Muscle layer of duodenum (tissue), 2 donors: ENCODE results near the gene CPD.

Experiments used
- H3K27ac ChIP-seq: one replicate; pipeline ENCODE4 v1.7.0; 2013; ENCODE audit warnings: mild to moderate bottlenecking, low read length
- H3K27me3 ChIP-seq: one replicate; pipeline ENCODE4 v1.7.0; 2013; ENCODE audit warnings: low read depth, mild to moderate bottlenecking, control low read depth, low read length
- H3K36me3 ChIP-seq, 2 donors: one replicate each; pipeline ENCODE4 v1.7.0; 2013; ENCODE audit warnings: low read length in 2 of 2, control low read depth in 1 of 2, mild to moderate bottlenecking in 1 of 2; ENCODE audit not compliant: insufficient read depth in 2 of 2, control insufficient read depth in 1 of 2
- H3K4me1 ChIP-seq, 2 donors: one replicate each; pipeline ENCODE4 v1.7.0; 2013; ENCODE audit warnings: low read length in 2 of 2, mild to moderate bottlenecking in 2 of 2, control low read depth in 1 of 2, moderate library complexity in 1 of 2; ENCODE audit not compliant: insufficient read depth in 2 of 2, control insufficient read depth in 1 of 2
- H3K4me3 ChIP-seq, 2 donors: one replicate each; pipeline ENCODE4 v1.7.0; 2013; ENCODE audit warnings: low read length in 2 of 2, low read depth in 1 of 2, mild to moderate bottlenecking in 1 of 2
- H3K9me3 ChIP-seq, 2 donors: one replicate each; pipeline ENCODE4 v1.7.0; 2013; ENCODE audit warnings: low read length in 2 of 2, control low read depth in 1 of 2, mild to moderate bottlenecking in 1 of 2; ENCODE audit not compliant: control insufficient read depth in 1 of 2
- donor health status: healthy.

The CPD gene

GRCh38 chr17:30477083-30477773 is 98.5 kb downstream of the CPD start, which contains the start of gene GOSR1:
Gene GOSR1, plus strand, starts transcription at chr17:30477408. Its CDS starts 26 bp downstream, at chr17:30477434.
- Histone ChIP-seq H3K27me3 (no peaks in the 10 kb centered on the region), H3K4me1 (peaks cover 4 to 13% of the 10 kb centered on the region in 2 donors), H3K27ac (peak within 1 kb of the TSS; percentile 94), H3K9me3 (no peaks in the 10 kb centered on the region), H3K36me3 (peaks cover 7 to 10% of the 10 kb centered on the region in 2 donors), H3K4me3 (peak within 1 kb of the TSS; percentile 77 to 98)

GRCh38 chr17:30477774-30478115 is 99.0 kb downstream of the CPD start:
- peak overlapping the region; percentile 77 to 98 for H3K4me3 ChIP-seq
- peak overlapping the region; percentile 94 for H3K27ac ChIP-seq
- no peaks in the 10 kb centered on the region for H3K27me3 ChIP-seq
- H3K36me3 ChIP-seq = peaks cover 7 to 15% of the 10 kb centered on the region in 2 donors
- peaks cover 4 to 13% of the 10 kb centered on the region in 2 donors for H3K4me1 ChIP-seq
- no peaks in the 10 kb centered on the region for H3K9me3 ChIP-seq

- no peaks in the 10 kb centered on the region for H3K9me3 ChIP-seq
- H3K27ac ChIP-seq = no peak overlapping the region
- no peaks in the 10 kb centered on the region for H3K27me3 ChIP-seq
- no peak overlapping the region for H3K4me3 ChIP-seq
- peaks cover 31 to 58% of the 10 kb centered on the region in 2 donors for H3K36me3 ChIP-seq
- peaks cover 0 to 13% of the 10 kb centered on the region in 2 donors for H3K4me1 ChIP-seq
Observed at GRCh38 chr17:30482555-30482954, 103.8 kb downstream of the CPD start.

- H3K27ac ChIP-seq = no peak overlapping the region
- H3K27me3 ChIP-seq = no peaks in the 10 kb centered on the region
- H3K4me1 ChIP-seq = peaks cover 0 to 10% of the 10 kb centered on the region in 2 donors
- no peaks in the 10 kb centered on the region for H3K9me3 ChIP-seq
- no peak overlapping the region for H3K4me3 ChIP-seq
- peaks cover 33 to 61% of the 10 kb centered on the region in 2 donors for H3K36me3 ChIP-seq
Observed at GRCh38 chr17:30483159-30483558, 104.4 kb downstream of the CPD start.

- Histone ChIP-seq H3K36me3 (peaks cover 54 to 87% of the 10 kb centered on the region in 2 donors), H3K27ac (no peak overlapping the region), H3K27me3 (no peaks in the 10 kb centered on the region), H3K4me3 (no peak overlapping the region), H3K9me3 (no peaks in the 10 kb centered on the region), H3K4me1 (no peaks in the 10 kb centered on the region)
Observed at GRCh38 chr17:30493780-30494179, 115.1 kb downstream of the CPD start.

GRCh38 chr17:30495586-30495985 is 116.9 kb downstream of the CPD start:
- Histone ChIP-seq H3K27ac (no peak overlapping the region), H3K36me3 (peaks cover 37 to 74% of the 10 kb centered on the region in 2 donors), H3K4me3 (no peak overlapping the region), H3K27me3 (no peaks in the 10 kb centered on the region), H3K4me1 (no peaks in the 10 kb centered on the region), H3K9me3 (no peaks in the 10 kb centered on the region)

GRCh38 chr17:30503558-30503957 is 124.8 kb downstream of the CPD start:
- Histone ChIP-seq H3K4me1 (no peaks in the 10 kb centered on the region), H3K27ac (no peak overlapping the region), H3K9me3 (no peaks in the 10 kb centered on the region), H3K36me3 (peaks cover 8 to 57% of the 10 kb centered on the region in 2 donors), H3K4me3 (no peak overlapping the region), H3K27me3 (no peaks in the 10 kb centered on the region)

- Histone ChIP-seq H3K27ac (no peak overlapping the region), H3K36me3 (peaks cover 8 to 53% of the 10 kb centered on the region in 2 donors), H3K4me3 (no peak overlapping the region), H3K4me1 (no peaks in the 10 kb centered on the region), H3K9me3 (no peaks in the 10 kb centered on the region), H3K27me3 (no peaks in the 10 kb centered on the region)
Observed at GRCh38 chr17:30505868-30506417, 127.2 kb downstream of the CPD start.

GRCh38 chr17:30506481-30506880 is 127.8 kb downstream of the CPD start:
- Histone ChIP-seq H3K4me3 (no peak overlapping the region), H3K27me3 (no peaks in the 10 kb centered on the region), H3K9me3 (no peaks in the 10 kb centered on the region), H3K36me3 (peaks cover 8 to 48% of the 10 kb centered on the region in 2 donors), H3K4me1 (no peaks in the 10 kb centered on the region), H3K27ac (no peak overlapping the region)

- peaks cover 16 to 19% of the 10 kb centered on the region in 2 donors for H3K36me3 ChIP-seq
- H3K9me3 ChIP-seq = no peaks in the 10 kb centered on the region
- H3K4me3 ChIP-seq = no peak overlapping the region
- no peak overlapping the region for H3K27ac ChIP-seq
- no peaks in the 10 kb centered on the region for H3K4me1 ChIP-seq
- no peaks in the 10 kb centered on the region for H3K27me3 ChIP-seq
Observed at GRCh38 chr17:30513346-30513745, 134.6 kb downstream of the CPD start.

GRCh38 chr17:30514895-30515596 is 136.3 kb downstream of the CPD start:
- H3K4me1 ChIP-seq = no peaks in the 10 kb centered on the region
- no peak overlapping the region for H3K27ac ChIP-seq
- H3K36me3 ChIP-seq = peaks cover 16 to 17% of the 10 kb centered on the region in 2 donors
- H3K4me3 ChIP-seq = no peak overlapping the region
- no peaks in the 10 kb centered on the region for H3K9me3 ChIP-seq
- no peaks in the 10 kb centered on the region for H3K27me3 ChIP-seq
